M059J (cell line): ENCODE measurements around the gene MUC2. TPM values are rescaled to one million over a fixed set of nuclear protein-coding genes. Genes with fewer than 3 reads are reported as not detected.

ENCODE experiments used
- DNase-seq: peaks from one replicate; pipeline ENCODE4 v3.0.0-alpha.2; 2012; ENCODE audit warnings: low read depth
- total RNA-seq: library from RNA; depleted of rRNA; stranded (reverse); fragments of >200 nt; shearing (Covaris generic); gene quantifications from 2 replicates; pipeline ENCODE4 v1.2.3, GENCODE V29; 2014

MUC2 gene
- total RNA-seq, 1 experiment from 2014 or later = not detected

DNA sequence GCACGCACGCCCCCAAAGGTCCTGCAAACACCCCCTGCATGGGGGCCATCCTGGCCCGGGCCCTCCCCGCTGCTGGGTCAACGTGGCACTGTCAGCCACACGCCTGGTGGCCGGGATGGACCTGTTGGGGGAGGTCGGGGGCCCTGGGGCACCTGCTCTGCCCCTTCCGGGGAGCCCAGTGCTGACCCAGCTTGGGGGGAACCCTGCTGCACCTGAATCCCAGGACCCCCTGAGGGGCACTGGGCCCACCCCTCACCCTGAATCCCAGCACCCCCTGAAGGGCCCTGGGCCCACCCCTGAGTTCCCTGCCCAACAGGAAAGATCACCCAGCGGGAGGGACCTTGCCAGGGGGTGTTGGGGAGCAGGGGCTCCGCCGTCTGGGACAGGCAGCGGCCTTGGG, 37.7 kb upstream of the MUC2 start:
- DNase-seq = no peak

DNA sequence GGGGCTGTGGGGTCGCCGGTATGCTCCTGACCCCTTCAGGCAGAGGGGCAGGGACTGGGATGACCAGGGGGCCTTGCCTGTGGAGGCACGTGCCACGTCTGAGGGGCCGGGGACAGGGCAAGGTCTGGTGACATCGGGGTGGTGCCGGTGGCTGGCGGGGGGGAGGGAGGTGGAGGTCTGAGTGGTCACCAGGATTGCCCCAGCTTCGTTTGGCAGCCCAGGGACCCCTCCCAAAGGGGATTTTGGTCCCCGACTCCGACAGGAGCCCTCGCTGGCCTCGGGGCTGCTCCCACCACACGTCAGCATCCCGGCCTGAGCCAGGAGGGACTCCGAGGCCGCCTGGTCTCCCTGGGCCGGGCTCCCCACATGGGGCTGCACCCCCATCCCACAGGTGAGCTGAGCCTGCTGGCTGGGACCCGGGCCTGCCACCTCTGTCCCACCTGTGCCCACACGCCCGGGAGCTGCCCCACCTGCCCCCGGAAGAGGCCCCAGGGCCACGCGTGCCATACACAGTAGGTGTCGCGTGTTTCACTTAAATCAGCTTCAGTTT, 37.1 kb upstream of the MUC2 start:
- DNase-seq = no peak

DNA sequence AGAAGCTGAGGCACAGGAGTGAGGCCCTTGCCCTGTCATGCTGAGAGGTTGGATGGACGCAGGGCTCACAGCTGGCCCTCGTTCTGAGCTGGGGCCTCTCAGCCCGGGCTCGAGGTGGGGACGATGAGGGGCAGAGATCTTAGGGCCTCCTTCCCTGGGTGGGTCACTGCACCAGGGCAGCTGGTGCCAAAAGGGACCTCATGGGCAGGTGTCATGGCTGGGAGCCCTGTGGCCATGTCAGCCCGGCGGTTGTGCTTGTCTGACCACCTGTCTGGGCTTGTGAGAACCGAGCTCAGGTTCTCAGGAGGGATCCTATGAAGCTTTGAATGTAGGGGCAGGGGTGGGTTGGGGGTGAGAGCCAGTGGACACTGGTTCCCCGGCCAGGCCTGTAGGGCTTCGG, 36.3 kb upstream of the MUC2 start:
- DNase-seq = no peak

DNA sequence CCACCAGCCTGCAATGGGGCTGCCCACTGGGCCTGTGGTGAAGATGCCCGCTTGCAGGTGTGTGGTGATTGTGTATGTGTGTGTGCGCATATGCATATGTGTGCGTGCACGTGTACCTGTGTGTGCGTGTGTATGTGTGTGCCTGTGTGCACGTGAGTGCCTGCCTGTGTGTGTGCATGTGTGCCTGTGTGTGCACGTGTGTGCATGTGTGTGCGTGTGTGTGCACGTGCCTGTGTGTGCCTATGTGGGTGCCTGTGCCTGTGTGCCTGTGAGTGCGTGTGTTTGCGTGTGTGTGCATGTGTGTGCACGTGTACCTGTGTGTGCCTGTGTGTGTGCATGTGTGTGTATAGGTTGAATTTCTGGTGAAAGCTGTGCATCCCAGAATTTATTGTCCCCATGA, 35.8 kb upstream of the MUC2 start:
- DNase-seq = no peak

DNA sequence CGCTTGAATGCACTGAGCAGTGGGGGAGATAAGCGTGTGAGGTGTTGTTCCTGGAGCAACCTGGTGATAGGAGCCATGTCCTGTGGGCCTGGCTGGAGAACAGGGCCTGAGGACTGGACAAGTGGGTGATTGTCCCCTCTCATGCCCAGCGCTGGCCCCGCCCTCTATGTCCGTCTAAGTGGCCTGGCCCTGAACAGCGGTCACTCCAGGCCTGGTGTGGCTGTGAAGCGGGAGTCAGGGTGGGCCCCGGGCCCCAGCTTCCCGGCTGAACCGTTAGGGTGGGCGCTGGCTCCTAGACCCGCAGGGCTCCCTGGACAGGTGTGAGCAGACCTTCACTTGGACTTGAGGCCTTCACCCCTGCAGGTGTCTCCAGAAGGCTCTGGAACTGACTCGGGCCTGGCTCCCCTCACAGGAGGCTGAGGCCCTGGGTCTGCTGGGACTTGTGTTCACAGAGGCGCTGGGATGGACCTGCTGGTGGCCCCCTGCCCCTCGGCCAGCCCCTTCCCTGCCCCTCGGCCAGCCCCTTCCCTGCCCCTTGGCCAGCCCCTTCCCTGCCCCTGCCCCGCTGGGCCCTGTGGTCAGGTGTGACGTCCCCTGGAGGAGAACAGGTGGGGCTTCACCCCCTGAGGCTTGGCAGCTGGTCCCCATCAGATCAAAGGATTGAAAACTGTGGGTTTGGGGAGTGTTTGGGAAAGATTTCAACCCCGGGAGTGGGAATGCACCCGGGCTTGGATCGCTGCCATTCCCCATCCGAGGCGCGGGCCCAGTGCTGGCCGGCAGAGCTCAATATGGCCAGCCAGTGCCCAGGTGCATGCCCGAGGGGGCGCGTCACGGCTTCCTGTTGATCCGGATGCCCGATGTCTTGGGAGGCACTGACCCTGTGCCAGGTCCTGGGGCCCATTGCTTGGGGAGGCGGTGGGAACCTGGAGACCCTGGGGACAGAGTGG, 34.9 kb upstream of the MUC2 start:
- DNase-seq = peak; percentile 86

DNA sequence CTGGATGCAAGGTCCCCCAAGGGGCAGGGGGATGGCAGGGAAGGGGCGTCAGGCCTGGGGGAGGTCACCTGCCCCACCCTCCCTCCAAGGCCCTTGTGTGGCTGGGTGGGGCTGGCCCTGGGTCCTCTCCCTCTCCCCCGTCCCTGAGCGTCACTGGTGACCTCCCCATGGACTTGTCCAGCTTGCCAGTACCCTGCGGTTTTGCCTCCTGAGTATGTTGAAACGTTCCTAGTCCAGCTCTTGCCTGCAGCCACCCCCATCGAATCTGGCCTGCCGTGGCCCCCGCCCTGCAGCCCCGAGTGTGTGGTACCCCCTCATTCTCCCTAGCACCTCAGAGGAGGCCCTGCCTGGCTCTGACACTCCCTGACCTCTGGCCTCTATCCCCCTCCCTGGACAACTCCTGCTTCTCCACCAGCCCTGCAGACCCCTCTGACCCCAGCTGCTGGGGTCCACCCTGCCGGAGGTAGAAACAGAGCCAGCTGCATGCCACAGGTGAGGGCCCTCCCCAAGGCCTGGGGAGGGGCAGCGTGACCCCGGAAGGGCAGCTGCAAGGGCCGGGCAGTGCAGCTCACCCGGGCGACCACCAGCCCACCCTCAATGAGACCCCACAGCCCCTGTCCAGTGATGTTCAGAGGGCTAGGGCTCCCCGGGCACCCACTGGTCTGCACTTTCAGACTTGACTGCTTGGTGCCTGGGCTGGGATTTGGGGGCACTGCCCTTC, 34.1 kb upstream of the MUC2 start:
- DNase-seq = peak; percentile 88

DNA sequence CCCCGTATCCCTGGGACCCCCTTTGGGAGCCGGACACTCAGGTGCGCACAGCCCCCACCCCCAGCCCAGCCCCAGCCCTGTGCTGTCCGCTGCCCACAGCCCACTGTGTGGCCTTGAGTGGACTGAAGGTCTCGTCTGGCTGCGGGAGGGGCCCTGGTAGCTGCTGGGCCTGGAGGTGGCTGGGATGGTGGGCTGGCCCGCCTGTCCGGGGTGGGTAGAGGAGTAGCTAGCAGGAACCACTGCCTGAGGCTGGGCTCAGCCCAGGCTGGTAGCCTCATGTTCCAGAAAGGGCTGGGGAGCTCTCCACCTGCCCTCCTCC, 33.6 kb upstream of the MUC2 start:
- DNase-seq = no peak

DNA sequence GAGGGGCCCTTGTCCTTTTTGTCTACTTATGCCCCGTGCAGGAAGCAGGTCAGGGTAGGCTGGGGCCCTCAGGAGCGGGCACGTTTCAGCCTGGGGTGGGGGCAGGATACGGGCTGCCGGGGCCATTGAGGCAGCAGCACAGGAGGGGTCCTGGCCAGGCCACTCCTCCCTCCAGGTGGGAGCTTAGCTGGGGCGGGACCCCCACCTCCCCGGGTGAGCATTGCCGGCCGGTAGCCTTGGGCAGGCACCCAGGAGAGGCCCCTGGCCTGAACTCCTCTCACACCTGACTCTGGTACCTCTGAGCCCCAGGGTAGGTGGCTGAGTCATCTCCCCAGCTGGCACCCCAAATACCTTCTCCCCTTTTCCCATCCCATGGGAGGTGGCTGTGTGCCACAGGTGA, 33.2 kb upstream of the MUC2 start:
- DNase-seq = no peak

DNA sequence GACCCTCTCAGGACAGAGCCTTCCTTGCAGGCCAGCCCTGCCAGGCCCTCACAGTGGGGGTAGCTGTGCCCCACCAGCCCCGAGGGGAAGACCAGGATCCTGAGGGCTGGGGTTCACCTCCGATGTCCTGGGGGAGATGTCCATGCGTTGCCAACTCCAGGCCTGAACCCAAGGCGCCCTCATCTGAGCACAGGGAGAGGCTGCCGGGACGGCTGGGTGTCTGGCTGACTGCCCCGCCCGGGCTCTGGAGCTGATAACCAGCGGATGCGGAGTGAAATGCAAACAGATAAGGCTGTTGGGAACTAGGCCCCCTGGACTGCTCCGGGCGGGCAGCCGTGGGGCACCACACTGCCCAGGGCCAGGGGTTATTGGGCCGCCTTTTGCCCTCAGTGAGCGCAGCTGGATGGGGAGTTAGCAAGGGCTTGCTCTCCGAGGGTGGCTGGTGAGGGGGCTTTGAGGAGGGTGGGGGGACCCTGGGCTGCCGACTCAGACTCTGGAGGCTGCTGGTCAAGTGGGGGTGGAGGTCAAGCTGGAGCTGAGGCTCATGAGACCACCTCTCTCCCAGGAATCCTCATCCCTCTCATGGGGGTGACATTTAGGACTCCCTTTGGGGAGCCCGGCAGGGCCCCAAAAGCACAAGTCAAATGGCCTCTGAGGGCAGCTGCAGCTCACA, 32.6 kb upstream of the MUC2 start:
- no peak for DNase-seq

DNA sequence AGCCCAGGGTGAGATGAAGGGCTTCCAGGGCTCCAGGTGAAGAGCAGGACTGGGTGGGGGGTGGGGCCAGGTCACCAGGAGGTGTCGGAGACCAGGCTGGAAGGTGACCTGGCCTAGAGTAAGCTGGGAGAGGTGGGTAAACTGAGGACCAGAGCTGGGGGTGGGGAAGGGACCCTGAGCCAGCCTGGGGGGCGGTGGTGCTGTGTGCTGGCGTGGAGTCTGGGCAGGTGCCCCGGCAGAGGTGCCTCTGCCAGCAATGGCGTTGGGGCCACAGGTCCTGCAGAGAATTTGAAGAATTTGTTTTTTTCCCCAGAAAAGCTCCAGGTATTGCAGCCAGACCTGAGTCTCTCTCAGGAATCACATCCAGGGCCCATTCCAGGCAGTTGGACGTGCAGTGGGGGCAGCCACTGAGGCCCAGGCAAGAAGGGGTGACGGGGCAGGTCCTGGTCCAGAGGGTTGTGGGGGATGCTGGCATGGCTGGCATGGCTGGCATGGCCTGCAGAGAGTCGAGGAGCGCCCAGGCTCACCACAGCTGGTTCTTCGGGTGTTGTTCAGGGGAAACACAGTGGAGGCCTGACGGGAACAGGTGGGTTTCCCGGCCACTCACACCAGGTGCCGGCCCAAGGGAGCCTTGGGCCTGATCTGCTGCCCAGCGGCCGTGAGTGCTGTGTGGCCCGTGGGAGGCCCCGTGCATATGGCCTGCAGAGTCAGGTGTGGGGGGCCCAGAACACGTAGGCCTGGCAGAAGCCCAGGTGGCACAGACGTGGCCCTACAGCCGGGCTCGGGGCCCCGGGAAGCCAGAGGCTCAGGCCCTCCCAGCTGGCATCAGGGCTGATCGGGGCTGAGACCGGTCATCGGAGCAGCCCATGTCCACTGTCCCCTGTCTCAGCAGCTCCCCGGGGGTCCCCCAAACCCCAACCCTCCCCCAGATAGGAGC, 31.8 kb upstream of the MUC2 start:
- DNase-seq = no peak

DNA sequence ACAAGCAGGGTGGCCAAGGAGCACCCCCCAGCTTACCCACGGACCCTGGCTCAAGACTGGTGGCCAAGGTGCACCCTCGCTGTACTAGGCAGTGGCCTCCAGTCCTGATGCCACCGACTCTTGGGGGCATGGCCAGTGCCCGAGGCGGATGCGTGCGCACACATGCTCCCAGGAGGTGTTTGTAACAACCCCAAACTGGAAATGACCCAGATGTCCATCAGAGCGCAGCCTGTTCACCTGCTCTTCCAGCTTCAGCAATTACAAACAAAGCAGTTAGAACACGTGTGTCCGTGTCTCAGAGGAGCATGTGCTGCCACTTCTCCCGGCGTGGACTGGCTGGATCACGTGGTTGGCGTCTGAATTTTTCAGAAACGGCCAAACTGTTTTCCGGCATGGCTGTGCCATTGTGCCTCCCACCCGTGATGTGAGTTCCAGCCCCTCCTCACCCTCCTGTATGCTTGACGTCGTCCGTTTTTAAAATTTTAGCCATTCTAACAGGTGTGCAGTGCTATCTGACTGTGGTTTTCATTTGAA, 31.0 kb upstream of the MUC2 start:
- DNase-seq = no peak

DNA sequence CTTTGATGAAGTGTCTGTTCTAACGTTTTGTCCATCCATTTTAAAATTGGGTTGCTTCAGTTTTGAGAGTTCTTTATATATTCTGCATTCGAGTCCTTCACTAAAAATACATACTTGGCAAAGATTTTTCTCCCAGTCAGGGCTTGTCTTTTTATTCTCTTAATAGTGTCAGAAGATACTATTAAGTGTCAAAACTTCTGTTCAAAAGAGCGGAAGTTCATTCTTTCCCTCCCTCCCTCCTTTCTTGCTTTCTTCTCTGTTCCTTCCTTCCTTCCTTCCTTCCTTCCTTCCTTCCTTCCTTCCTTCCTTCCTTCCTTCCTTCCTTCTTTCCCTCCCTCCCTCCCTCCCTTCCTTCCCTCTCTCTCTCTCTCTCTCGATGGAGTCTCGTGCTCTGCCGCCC, 30.5 kb upstream of the MUC2 start:
- no peak for DNase-seq

DNA sequence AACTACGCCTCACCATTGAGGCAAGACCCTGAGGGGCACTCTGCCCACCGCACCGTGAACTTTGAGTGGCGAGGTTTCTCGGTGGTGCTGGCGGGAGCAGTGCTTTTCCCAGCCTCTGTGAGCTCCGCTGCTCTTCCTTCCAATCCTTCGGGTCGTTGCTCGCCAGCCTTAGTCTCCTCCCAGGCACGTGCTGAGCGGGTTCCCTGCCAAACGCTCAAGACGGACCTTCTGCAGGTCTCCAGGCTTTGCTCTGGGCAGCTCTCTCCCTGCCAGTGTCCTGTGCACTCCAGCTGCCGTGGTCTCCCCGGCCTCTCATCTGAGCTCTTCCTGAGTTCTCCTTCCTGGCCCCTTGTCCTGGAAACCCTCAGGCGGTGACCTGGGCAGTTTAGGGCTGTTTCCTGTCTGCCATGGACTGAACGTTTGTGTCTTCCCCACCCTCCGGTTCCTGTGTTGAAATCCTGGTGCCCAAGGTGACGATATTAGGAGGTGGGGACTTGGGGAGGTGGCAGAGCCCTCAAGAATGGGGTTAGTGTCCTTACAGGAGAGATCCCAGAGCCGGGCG, 27.0 kb upstream of the MUC2 start:
- DNase-seq = no peak

DNA sequence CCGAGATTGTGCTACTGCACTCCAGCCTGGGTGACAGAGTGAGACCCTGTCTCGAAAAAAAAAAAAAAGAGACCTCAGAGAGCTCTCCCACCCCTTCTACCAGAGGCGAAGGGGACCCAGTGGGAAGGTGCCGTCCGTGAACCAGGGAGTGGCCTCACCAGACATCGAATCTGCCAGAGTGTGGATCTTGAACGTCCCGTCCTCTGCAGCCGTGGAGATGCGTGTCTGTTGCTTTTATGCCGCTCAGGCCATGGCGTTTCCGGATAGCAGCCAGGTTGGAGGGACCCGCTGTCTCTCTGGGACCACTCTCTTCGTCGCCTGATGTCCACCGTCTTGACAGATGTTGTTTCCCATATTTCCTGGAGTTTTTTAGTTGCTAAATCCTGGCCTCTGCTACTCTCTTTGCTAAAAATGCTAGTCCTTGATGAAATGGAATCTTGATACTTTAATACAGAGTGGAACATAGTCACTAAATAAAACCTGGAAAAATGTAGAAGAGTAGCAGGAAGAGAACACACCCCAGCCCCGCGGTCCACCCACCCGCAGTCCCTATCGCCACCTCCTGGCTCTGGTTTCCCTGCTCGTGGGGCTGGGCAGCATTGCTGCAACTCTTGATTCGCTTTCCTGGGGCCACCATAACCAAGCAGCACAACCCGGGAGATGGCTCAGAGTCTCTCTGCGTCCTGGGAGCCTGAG, 26.2 kb upstream of the MUC2 start:
- no peak for DNase-seq

DNA sequence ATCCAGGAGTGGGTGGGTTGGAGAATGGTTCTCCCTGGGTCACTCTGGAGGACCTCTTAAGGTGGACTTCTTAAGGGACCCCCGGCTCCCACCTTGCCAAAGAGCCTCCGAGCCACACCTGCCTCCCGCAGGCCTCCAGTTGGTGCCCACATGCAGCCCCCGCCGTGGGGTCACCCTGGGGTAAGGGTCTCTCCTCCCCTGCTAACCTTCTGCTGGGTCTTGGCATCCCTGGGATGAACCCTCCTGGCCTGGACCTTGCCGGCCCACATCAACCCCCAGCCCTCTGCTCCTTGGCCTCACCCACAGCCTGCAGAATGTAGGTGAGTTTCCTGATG, 25.6 kb upstream of the MUC2 start:
- no peak for DNase-seq

DNA sequence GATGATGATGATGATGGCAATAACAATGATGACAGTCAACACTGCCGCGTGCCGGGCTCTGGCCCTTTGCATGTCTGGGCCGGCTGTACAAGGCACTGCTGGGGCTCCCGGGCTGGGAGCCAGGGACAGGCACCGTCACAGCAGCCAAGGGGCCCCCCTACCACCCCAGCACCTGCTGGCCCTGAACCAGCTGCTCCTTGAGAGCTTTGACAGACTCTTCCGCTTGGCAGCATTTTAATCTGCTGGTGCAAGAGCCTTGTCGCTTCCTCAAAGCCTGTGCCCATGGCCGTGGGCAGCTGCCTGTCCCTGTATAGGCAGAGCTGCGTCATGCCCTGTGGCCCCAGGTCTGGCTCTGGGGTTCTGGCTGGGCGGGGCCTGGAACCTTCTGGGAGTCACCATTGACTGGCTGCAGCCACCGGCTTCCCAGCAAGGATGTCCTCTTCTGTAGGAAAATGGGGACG, 25.2 kb upstream of the MUC2 start:
- DNase-seq = no peak

DNA sequence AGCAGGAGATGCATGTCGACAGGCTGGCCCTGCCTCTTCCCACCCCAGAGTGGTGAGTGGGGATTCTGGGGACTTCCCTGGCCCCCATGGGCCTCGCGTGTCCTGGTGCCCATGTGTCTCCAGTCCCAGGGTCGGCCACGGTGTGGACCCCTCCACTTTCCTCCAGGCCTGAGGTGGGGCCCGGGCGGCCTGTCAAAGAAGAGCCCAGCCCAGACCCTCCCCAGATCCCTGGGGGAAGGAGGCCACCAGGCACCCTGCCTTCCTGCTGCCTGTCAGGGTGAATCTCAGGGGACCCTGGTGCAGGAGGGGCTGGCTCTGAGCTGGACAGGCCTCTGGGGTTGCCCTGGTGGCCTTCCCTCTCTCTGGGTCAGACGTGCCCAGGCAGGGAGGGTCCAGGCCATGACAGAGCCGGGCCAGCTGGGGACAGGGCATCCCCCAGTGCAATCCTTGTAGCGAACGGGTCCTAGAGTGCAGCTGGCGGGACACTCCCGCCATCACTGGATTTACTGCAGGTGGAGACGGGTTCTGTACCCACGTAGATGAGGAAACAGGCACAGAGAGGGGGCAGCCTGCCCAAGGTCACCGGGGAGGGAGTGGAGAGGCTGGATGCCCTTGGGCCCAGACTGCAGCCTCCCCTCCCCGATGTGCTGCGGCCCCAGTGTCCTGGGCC, 24.6 kb upstream of the MUC2 start:
- no peak for DNase-seq

DNA sequence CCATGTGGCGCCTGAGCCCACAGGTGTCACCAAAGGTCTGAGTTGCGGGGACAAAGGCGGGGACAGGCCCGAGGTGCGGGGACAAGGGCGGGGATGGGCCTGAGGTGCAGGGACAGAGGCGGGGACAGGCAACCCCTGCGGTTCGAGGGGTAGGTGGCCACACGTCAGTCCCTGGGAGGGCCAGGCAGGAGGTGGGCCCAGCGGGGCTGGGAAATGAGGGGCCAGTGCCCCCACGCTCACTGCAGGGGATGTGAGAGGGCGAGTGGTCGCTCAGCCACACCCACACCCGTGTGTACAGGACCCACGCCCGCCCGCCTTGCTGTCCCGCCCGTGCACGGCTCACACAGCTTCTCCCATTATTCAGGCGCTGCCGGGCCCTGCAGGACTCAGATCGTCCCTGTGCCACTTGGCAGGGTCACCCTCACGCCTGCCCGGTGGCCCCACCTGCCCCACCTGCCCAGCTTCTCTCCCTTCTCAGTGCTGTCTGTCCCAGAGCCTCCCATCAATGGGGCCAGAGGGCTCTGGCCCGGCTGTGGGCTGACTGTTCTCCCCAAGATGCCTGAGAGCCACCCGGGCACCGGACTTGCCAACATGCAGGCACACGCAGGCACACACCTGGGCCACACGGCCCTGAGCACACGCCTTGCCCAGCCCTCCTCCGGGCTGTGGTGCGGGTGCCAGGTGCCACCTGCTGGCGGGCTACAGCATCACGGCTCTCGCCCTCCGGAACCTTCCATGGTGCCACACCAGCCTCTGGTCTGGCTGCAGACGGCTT, 23.9 kb upstream of the MUC2 start:
- DNase-seq = peak; percentile 67
